Adrenal gland (tissue), 12 donors: ENCODE measurements around the gene MSRB3. TPM values are rescaled to one million over a fixed set of nuclear protein-coding genes. Genes with fewer than 3 reads are reported as not detected.

ENCODE experiments used
- DNase-seq, 7 donors: peaks; one replicate each; pipeline ENCODE4 v3.0.0-alpha.2; 2019 to 2020
- H3K27ac ChIP-seq, 5 donors: fragments of 200-600 bp; sonication (generic) in 4 of 5; 1 replicate in 3 of 5; 2 replicates in 2 of 5; pipeline versions ENCODE4 v1.5.1 to v1.8.0; 2016 to 2020; ENCODE audit warnings: mild to moderate bottlenecking in 1 of 5
- H3K27me3 ChIP-seq: fragments of 200-600 bp; 2 replicates; pipeline ENCODE4 v1.8.0; 2021
- H3K36me3 ChIP-seq, 2 donors: fragments of 200-600 bp; replicated peaks in 1 of 2; 1 replicate in 1 of 2; 2 replicates in 1 of 2; pipeline versions ENCODE4 v1.5.1 to v1.8.0; 2018 to 2022
- H3K4me1 ChIP-seq, 2 donors: fragments of 200-600 bp; replicated peaks in 1 of 2; 1 replicate in 1 of 2; 2 replicates in 1 of 2; pipeline versions ENCODE4 v1.5.1 to v1.8.0; 2018 to 2021
- H3K4me3 ChIP-seq, 4 donors: fragments of 200-600 bp; sonication (generic) in 3 of 4; one replicate each; pipeline ENCODE4 v1.5.1; 2016 to 2018
- H3K9me3 ChIP-seq, 3 donors: fragments of 200-600 bp; sonication (generic) in 1 of 3; replicated peaks in 1 of 3; 1 replicate in 2 of 3; 2 replicates in 1 of 3; pipeline versions ENCODE4 v1.5.1 to v1.8.0; 2016 to 2021
- CTCF ChIP-seq, 6 experiments: fragments of 450-650 bp in 4 of 6; fragments of 200-600 bp in 2 of 6; sonication (generic) in 1 of 6; IDR thresholded peaks; 1 replicate in 5 of 6; 2 replicates in 1 of 6; pipeline versions ENCODE4 v1.5.1 to v1.8.0; 2016 to 2021; ENCODE audit warnings: antibody characterized with exemption in 6 of 6, mild to moderate bottlenecking in 2 of 6, moderate library complexity in 1 of 6
- POLR2A ChIP-seq, 2 donors: fragments of 450-650 bp; IDR thresholded peaks; one replicate each; pipeline ENCODE4 v1.6.1; 2017; ENCODE audit warnings: antibody characterized with exemption in 2 of 2, mild to moderate bottlenecking in 2 of 2, moderate library complexity in 1 of 2
- WGBS, 4 donors: extraction: QIAGEN DNeasy Blood & Tissue Kit in 2 of 4; methylation state at CpG; one replicate each; pipeline versions ENCODE4 v1.1.5 to v1.1.7; 2013 to 2017; 5-methylcytosine and 5-hydroxymethylcytosine counted together
- intact Hi-C, 2 donors: fragments of 100-400 bp; cut with DNase I; formaldehyde crosslinking; loops; one replicate each; pipeline versions ENCODE4 v1.14.1 to v1.15.0; 2022 to 2023
- polyA plus RNA-seq, 3 donors: library from polyadenylated mRNA; stranded (reverse); fragments of 200-250 nt in 2 of 3; fragments of 350-450 nt in 1 of 3; fragmentation: Illumina TruSeq in 1 of 3; extraction: RNeasy Lipid Tissue Mini Kit (QIAGEN cat#74804) in 1 of 3; gene quantifications; one replicate each; pipeline ENCODE4 v1.2.3, GENCODE V29; 2013 to 2014
- total RNA-seq, 9 donors: library from RNA; depleted of rRNA in 4 of 9; stranded (reverse); fragments of >200 nt in 4 of 9; fragments of 120-200 nt in 1 of 9; fragmentation: NEBNext Ultra II Directional in 1 of 9; extraction: Animal tissue kit (Norgen Biotek cat#: 25700) in 1 of 9; gene quantifications; one replicate each; pipeline versions ENCODE4 v1.1.0 to v1.2.4, GENCODE V29; 2013 to 2023
- donor health status: healthy with polysubstance abuse.
- donor health status: Bipolar disorder and iron deficiency.
- donor health status: DM: yes; HTN: yes; CAD: no.
- donor health status: DM: no; HTN: no; CAD: no.
- donor health status: DM: no; HTN: no; CAD: no.
- donor health status: DM: yes; HTN: yes; CAD: no.

MSRB3 gene
- total and polyA plus RNA-seq, 12 donors, result 5.5 to 23.8 (median 9.7) TPM

GRCh38 chr12:65508276-65509035 is 230.0 kb downstream of the MSRB3 start:
- H3K36me3 ChIP-seq, result no peaks in the 10 kb centered on the region
- H3K27me3 ChIP-seq, result no peaks in the 10 kb centered on the region
- 71 to 90% (median 77%) methylated on average over 10 of the region's 10 CpGs for WGBS, 4 donors
- intact Hi-C loops, result no loop called here
- H3K4me3 ChIP-seq, result no peak overlapping the region
- no peaks in the 10 kb centered on the region for H3K4me1 ChIP-seq
- H3K9me3 ChIP-seq, result no peaks in the 10 kb centered on the region
- H3K27ac ChIP-seq, result no peak overlapping the region
- TF ChIP-seq CTCF (IDR thresholded peaks at IDR 0.05), result no peak
- TF ChIP-seq POLR2A (IDR thresholded peaks at IDR 0.05), result no peak
- no peak for DNase-seq

GRCh38 chr12:65510007-65510406 is 231.5 kb downstream of the MSRB3 start:
- no peak for TF ChIP-seq POLR2A (IDR thresholded peaks at IDR 0.05)
- no peak for TF ChIP-seq CTCF (IDR thresholded peaks at IDR 0.05)
- H3K27ac ChIP-seq, result no peak overlapping the region
- H3K4me1 ChIP-seq, result no peaks in the 10 kb centered on the region
- WGBS, 4 donors, result 58 to 77% (median 68%) methylated on average over 3 of the region's 3 CpGs
- no peak for DNase-seq
- H3K27me3 ChIP-seq, result no peaks in the 10 kb centered on the region
- no peaks in the 10 kb centered on the region for H3K9me3 ChIP-seq
- H3K4me3 ChIP-seq, result no peak overlapping the region
- no peaks in the 10 kb centered on the region for H3K36me3 ChIP-seq
- intact Hi-C loops, result no loop called here

GRCh38 chr12:65510584-65511050 is 232.1 kb downstream of the MSRB3 start:
- H3K36me3 ChIP-seq, result no peaks in the 10 kb centered on the region
- H3K4me3 ChIP-seq, result no peak overlapping the region
- H3K9me3 ChIP-seq, result no peaks in the 10 kb centered on the region
- no peaks in the 10 kb centered on the region for H3K27me3 ChIP-seq
- 47 to 67% (median 64%) methylated on average over 16 to 17 of the region's 17 CpGs for WGBS, 4 donors
- DNase-seq, result peak in 5 of 7 donors; percentile 8 to 54 (median 18)
- H3K4me1 ChIP-seq, result no peaks in the 10 kb centered on the region
- intact Hi-C loops, result no loop called here
- TF ChIP-seq CTCF (IDR thresholded peaks at IDR 0.05), result no peak
- no peak for TF ChIP-seq POLR2A (IDR thresholded peaks at IDR 0.05)
- H3K27ac ChIP-seq, result no peak overlapping the region

GRCh38 chr12:65511134-65511834 is 232.8 kb downstream of the MSRB3 start:
- H3K27ac ChIP-seq, result no peak overlapping the region
- H3K36me3 ChIP-seq, result no peaks in the 10 kb centered on the region
- DNase-seq, result no peak
- no peaks in the 10 kb centered on the region for H3K4me1 ChIP-seq
- H3K27me3 ChIP-seq, result no peaks in the 10 kb centered on the region
- H3K9me3 ChIP-seq, result no peaks in the 10 kb centered on the region
- 77 to 87% (median 84%) methylated on average over 5 to 11 of the region's 11 CpGs for WGBS, 4 donors
- intact Hi-C loops, result no loop called here
- H3K4me3 ChIP-seq, result no peak overlapping the region
- no peak for TF ChIP-seq POLR2A (IDR thresholded peaks at IDR 0.05)
- no peak for TF ChIP-seq CTCF (IDR thresholded peaks at IDR 0.05)
